Nephron (organoid): Measurements from ENCODE around the gene RAD51C.
"Not testable (repeated sequence)": the region's sequence is repeated elsewhere in the genome, so short reads cannot be mapped to it uniquely, and the experiment has no call there.

ENCODE experiments used
- H3K27ac Mint-ChIP-seq, 3 experiments: 2 replicates each; pipeline ENCODE4 v1.8.0; 2020; ENCODE audit warnings: mixed read lengths in 3 of 3, mild to moderate bottlenecking in 2 of 3, moderate library complexity in 1 of 3
- H3K27me3 Mint-ChIP-seq: 2 replicates; pipeline ENCODE4 v1.8.0; 2021; ENCODE audit warnings: low read depth, mild to moderate bottlenecking, moderate library complexity, mixed read lengths
- H3K36me3 Mint-ChIP-seq: 2 replicates; pipeline ENCODE4 v1.8.0; 2020; ENCODE audit warnings: low read depth, mixed read lengths
- H3K4me1 Mint-ChIP-seq: 2 replicates; pipeline ENCODE4 v1.8.0; 2020; ENCODE audit warnings: mixed read lengths
- H3K4me3 Mint-ChIP-seq, 3 experiments: 2 replicates each; pipeline ENCODE4 v1.8.0; 2020; ENCODE audit warnings: mild to moderate bottlenecking in 3 of 3, mixed read lengths in 3 of 3, moderate library complexity in 2 of 3
- H3K9me3 Mint-ChIP-seq: 2 replicates; pipeline ENCODE4 v1.8.0; 2020; ENCODE audit warnings: mixed read lengths
- CTCF ChIP-seq, 3 experiments: fragments of 200-600 bp; sonication (generic); IDR thresholded peaks; one replicate each; pipeline ENCODE4 v1.5.0; 2021; ENCODE audit warnings: antibody characterized with exemption in 3 of 3; ENCODE audit not compliant: unreplicated experiment in 3 of 3

The RAD51C gene

GRCh38 chr17:58730937-58731336 is 38.5 kb downstream of the RAD51C start:
- H3K9me3 Mint-ChIP-seq: no peaks in the 10 kb centered on the region
- H3K27ac Mint-ChIP-seq: no peak overlapping the region
- H3K4me3 Mint-ChIP-seq: no peak overlapping the region
- H3K36me3 Mint-ChIP-seq: peaks cover 9% of the 10 kb centered on the region
- H3K4me1 Mint-ChIP-seq: peaks cover 6% of the 10 kb centered on the region
- no peak for TF ChIP-seq CTCF (IDR thresholded peaks at IDR 0.05; ENCODE audit: unreplicated experiment in 3 of 3)
- no peaks in the 10 kb centered on the region for H3K27me3 Mint-ChIP-seq

GRCh38 chr17:58734040-58734439 is 41.6 kb downstream of the RAD51C start:
- H3K36me3 Mint-ChIP-seq: peaks cover 4% of the 10 kb centered on the region
- peaks cover under 1% of the 10 kb centered on the region for H3K4me1 Mint-ChIP-seq
- no peaks in the 10 kb centered on the region for H3K27me3 Mint-ChIP-seq
- no peak overlapping the region for H3K4me3 Mint-ChIP-seq
- H3K27ac Mint-ChIP-seq: no peak overlapping the region
- no peak for TF ChIP-seq CTCF (IDR thresholded peaks at IDR 0.05; ENCODE audit: unreplicated experiment in 3 of 3)
- no peaks in the 10 kb centered on the region for H3K9me3 Mint-ChIP-seq

GRCh38 chr17:58734811-58735210 is 42.4 kb downstream of the RAD51C start:
- H3K27ac Mint-ChIP-seq: no peak overlapping the region
- no peaks in the 10 kb centered on the region for H3K9me3 Mint-ChIP-seq
- peaks cover 4% of the 10 kb centered on the region for H3K36me3 Mint-ChIP-seq
- H3K4me1 Mint-ChIP-seq: no peaks in the 10 kb centered on the region
- H3K4me3 Mint-ChIP-seq: no peak overlapping the region
- TF ChIP-seq CTCF (IDR thresholded peaks at IDR 0.05; ENCODE audit: unreplicated experiment in 3 of 3): no peak
- H3K27me3 Mint-ChIP-seq: no peaks in the 10 kb centered on the region

GRCh38 chr17:58741121-58741625 is 48.8 kb downstream of the RAD51C start:
- no peaks in the 10 kb centered on the region for H3K27me3 Mint-ChIP-seq
- no peak overlapping the region for H3K4me3 Mint-ChIP-seq
- no peak overlapping the region for H3K27ac Mint-ChIP-seq
- no peak for TF ChIP-seq CTCF (IDR thresholded peaks at IDR 0.05; ENCODE audit: unreplicated experiment in 3 of 3)
- no peaks in the 10 kb centered on the region for H3K4me1 Mint-ChIP-seq
- H3K9me3 Mint-ChIP-seq: no peaks in the 10 kb centered on the region
- no peaks in the 10 kb centered on the region for H3K36me3 Mint-ChIP-seq

GRCh38 chr17:58747674-58748073 is 55.3 kb downstream of the RAD51C start:
- H3K27ac Mint-ChIP-seq: no peak overlapping the region
- peaks cover 5% of the 10 kb centered on the region for H3K27me3 Mint-ChIP-seq
- H3K9me3 Mint-ChIP-seq: no peaks in the 10 kb centered on the region
- H3K4me3 Mint-ChIP-seq: no peak overlapping the region
- H3K4me1 Mint-ChIP-seq: no peaks in the 10 kb centered on the region
- H3K36me3 Mint-ChIP-seq: no peaks in the 10 kb centered on the region
- no peak for TF ChIP-seq CTCF (IDR thresholded peaks at IDR 0.05; ENCODE audit: unreplicated experiment in 3 of 3)

- not testable (repeated sequence) for H3K4me3 Mint-ChIP-seq
Observed at GRCh38 chr17:58749627-58750026, 57.2 kb downstream of the RAD51C start.

More at GRCh38 chr17:58749627-58750026, 57.2 kb downstream of the RAD51C start:
- H3K9me3 Mint-ChIP-seq, H3K36me3 Mint-ChIP-seq, H3K4me1 Mint-ChIP-seq, H3K27me3 Mint-ChIP-seq, H3K27ac Mint-ChIP-seq: not testable (repeated sequence)
